NCI-H1417 treated with DMSO at 0.1 percent for 48 hours (cell line): ENCODE measurements around the gene SPNS2.
"Not testable (repeated sequence)": the region's sequence is repeated elsewhere in the genome, so short reads cannot be mapped to it uniquely, and the experiment has no call there.

Source experiments
- DNase-seq: peaks from one replicate; lab custom pipeline; 2025; lab: John Stamatoyannopoulos, UW

Gene SPNS2

DNA sequence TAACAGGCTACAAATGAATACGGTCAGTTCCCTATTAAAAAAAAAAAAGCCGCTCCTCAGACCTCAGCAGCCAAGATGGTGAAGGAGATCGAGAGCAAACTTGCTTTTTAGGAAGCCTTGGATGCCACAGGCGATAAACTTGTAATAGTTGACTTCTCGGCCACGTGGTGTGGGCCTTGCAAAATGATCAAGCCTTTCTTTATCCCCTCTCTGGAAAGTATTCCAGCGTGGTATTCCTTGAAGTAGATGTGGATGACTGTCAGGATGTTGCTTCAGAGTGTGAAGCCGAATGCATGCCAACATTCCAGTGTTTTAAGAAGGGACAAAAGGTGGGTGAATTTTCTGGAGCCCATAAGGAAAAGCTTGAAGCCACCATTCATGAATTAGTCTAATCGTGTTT, 73.5 kb downstream of the SPNS2 start:
- DNase-seq = no peak

DNA sequence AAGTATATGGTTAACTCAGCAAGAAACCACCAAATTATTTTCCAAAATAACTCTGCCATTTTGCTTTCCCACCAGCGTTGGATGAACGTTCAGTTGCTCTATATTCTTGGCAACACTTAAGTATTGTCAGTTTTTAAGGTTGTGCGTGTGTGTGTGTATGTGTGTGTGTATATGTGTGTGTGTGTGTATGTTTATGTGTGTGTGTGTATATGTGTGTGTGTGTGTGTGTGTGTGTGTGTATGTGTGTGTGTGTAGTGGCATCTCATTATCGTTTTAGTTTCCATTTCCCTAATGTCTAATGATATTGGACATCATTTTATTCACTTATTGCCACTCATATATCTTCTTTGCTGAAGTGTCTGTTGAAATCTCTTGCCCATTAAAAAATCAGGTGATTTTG, 74.4 kb downstream of the SPNS2 start:
- DNase-seq = no peak

GRCh38 chr17:4573669-4574068, 75.0 kb downstream of the SPNS2 start:
- DNase-seq = no peak

DNA sequence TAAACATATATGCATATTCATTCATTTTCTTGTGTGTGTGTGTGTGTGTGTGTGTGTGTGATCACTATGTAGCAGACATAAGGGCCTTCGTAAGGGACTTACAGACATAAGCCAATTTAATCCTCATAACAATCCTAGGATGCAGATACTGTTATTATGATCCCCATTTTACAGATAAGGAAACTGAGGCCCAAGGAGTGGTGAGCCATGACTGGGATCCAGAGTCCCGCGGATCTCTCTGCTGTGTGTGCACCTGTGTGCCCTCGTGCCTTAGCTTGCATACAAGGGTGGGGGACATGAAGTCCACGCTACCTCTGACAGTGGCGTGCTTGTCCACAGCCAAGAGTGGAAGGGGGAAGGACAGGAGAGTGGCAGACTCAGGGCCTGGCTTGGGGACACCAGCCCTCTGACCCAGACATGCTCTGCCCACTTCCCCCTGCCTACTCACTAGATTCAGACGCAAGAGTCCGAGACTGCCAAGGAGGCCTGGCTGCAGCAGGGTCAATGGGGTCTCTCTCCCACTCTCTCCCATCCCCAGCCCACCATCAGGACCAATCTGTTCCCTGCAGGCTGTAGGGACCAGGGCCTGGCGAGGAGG, 75.9 kb downstream of the SPNS2 start:
- no peak for DNase-seq

DNA sequence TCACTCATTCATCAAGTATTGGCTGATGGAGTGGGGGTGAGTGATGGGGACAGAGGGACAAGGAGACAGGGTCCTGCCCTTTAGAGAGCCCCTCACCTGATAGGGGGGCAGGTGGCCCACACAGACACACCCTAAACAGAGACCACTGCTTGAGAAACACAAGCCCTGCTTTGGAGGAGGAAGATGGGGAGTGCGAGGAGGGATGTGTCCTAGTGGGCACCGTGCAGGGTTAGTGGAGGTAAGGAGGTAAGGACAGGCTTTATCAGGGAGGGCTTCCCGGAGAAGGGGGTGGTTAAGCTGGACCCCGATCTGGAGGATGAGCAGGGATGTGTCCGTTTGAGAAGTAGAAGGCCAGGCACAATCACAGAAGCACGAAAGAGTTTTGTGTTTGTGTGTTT, 77.5 kb downstream of the SPNS2 start:
- DNase-seq = no peak

DNA sequence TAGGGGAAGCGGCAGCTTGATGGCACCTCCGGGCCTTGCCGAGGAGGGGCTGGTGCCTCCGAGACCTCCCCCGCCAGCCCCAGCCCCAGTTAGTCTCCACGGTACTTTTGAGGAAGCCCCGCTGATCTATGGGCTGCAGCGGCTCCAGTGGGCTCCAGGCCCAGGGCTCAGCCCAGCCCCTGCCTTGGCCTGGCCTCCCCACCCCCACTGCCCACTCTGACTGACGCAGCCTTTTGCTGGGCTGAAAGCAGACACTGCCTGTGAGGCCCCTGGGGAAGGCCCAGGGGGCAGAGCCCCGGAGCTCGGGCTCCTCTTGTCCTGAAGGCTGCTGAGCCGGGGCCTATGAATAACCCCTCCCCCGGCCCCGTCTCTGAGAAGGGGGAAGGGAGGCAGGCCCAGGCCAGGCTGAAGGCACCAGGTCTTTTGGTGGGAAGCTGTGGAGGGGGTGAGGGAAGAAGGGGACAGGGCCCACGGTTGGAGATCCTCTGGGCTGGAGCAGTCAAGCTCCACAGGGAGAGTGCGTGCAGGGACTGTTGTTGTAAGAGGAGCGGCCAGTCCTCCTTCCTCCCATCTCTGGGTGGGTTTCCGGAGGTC, 78.1 kb downstream of the SPNS2 start:
- no peak for DNase-seq

DNA sequence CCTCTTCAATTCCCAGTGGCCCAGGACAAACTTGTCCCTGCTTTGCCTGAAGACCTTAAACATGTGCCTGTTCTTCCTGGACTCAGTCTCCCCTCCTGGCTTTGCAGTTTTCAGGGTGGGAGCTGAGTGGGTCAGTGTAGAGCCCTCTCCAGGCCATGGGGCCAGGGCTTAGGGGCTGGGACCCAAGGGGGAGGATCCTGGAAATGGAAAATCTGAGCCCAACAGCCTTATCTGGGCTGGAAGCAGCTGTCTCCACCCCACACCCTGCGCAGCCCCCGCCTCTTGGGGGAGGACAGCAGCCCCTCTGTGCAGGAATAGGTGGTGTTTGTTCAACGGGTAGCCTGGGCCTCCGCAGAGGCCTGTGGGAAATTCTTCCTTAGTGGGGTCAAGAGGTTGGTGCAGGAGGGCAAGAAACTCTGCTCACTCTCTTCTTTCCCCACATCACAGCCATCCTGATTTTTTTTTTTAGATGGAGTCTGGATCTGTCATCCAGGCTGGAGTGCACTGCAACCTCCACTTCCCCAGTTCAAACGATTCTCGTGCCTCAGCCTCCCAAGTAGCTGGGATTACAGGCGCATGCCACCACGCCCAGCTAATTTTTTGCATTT, 78.8 kb downstream of the SPNS2 start:
- no peak for DNase-seq

GRCh38 chr17:4578349-4578748, 79.7 kb downstream of the SPNS2 start:
- DNase-seq = not testable (repeated sequence)

- DNase-seq = no peak
Measured at GRCh38 chr17:4579678-4580077, 81.0 kb downstream of the SPNS2 start.

GRCh38 chr17:4580291-4580690, 81.6 kb downstream of the SPNS2 start:
- no peak for DNase-seq

GRCh38 chr17:4582101-4582501, 83.4 kb downstream of the SPNS2 start:
- no peak for DNase-seq

DNA sequence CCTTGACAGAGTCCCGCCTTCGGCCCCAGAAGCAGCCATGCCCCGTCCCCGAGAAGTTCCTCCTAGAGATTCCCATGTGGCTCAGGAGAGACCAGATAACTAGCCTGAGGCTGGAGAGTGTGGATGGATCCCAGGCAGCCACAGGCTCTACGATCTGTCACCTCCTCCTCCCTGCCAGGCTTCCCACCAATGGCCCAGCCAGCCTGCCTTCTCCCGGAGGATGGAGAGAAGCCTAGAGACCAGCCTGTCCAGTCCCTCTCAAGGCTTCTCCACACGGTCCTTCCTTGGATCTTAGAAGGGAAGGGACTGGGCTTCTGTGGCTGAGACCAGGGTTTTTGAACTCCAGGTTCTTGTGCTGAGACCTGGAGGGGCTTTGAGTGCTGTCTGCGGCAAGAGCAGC, 84.0 kb downstream of the SPNS2 start:
- DNase-seq = no peak

DNA sequence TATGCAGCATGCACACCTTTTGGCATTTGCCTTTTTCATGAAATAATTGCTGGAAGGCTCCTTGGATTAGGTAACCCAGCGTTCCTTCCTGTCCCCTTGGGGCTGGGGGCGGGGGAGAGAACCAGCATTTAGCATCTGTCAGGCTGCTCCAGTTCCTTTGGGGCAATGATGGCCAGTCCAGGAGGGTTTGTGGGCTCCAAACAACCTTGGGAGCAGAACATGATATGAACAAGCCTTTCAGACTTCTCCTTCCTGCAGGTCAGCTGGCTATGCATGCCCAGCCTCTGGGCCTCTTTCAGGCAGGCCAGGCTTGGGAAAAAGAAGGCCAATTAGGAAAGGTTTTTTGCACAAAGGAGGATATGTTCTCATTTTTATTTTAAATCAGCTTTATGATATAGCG, 84.5 kb downstream of the SPNS2 start:
- no peak for DNase-seq

DNA sequence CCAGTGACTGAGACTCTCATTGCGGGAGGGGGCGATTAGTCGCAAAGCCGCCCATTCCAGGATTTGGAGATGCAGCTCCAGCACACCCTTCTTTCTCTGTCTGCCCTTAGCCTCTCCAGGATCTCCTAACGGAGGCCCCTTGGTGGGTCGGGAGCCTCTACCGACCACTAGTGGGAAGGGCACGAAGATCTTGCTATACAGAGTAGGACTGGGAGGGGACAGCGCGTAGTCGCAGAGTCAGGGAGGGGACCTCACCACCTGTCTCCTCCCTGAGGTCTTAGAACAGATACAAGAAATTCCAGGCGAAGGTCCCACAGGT, 85.1 kb downstream of the SPNS2 start:
- no peak for DNase-seq

DNA sequence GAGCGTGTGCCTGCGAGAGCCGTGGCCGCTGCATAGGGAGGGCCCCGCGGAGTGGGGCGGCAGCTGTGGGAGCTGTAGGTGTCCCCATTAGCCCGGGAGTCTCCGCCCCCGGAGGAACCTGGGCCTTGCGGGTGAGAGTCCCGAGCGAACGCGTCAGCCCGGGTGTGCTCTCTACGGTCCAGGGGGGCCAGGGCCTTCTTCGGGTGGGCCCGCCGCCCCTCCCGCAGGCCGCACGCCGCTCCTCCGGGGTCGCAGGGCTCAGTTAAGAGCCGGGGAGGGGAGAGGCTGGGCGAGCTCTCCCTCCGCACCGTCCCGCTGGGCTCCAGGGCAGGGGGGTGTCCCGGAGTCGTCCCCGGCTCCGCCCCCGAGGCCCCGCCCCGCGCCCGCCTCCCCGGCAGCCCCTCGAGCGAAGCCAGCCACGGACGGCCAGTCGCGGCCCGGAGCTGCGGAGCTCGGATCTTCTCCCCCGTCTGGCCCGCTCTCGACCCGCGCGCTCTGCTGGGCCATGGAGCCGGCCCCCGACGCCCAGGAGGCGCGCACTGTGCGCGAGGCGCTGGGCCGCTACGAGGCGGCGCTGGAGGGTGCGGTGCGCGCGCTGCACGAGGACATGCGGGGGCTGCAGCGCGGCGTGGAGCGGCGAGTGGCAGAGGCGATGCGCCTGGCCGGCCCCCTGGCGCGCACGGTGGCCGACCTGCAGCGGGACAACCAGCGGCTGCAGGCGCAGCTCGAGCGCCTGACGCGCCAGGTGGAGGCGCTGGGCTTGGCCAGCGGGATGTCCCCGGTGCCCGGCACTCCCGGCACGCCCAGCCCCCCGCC, 85.6 kb downstream of the SPNS2 start, which contains the start of gene SMTNL2:
Gene SMTNL2 (plus strand): TSS at position 429 of the 816 bp plus-strand sequence. CDS start 77 bp downstream, at position 506.
- DNase-seq = no peak

GRCh38 chr17:4584917-4585637, 86.4 kb downstream of the SPNS2 start:
- no peak for DNase-seq

DNA sequence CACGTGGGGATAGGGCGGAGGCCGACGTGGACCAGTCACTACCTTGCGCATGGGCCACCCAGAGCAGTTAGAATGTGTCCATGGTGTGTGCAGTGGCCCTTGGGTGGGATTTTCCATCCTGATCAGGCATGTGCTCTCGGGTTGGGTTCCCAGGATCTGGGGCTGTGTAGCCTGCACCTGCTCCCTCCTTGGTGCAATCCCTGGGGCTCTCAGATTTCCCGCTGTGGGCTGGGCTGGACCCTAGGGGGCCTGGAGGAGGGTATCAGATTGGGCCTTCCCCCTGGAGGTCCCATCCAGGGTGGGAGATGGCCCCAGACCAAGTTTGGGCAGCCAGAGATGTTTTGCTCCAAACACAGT, 86.9 kb downstream of the SPNS2 start:
- no peak for DNase-seq

DNA sequence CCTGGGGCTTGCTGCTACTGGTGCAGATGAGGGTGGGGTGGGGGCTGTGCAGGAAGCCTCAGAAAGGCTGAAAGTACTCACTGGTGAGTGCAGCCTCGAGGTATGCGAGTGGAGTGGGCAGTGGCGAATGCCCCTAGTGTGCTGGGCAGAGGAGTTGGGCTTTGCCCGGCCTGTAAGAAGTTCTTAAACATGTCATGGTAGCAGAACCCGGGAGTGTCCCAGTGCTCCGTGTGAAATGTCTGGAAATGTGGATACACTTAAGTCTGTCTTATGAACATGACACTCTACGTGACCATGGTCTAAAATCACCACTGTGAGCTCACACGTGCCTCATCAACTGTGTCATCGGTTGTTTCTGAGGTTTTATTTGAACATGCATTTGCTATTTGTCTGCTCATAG, 87.4 kb downstream of the SPNS2 start:
- no peak for DNase-seq

- no peak for DNase-seq
Measured at GRCh38 chr17:4587195-4587594, 88.5 kb downstream of the SPNS2 start.

DNA sequence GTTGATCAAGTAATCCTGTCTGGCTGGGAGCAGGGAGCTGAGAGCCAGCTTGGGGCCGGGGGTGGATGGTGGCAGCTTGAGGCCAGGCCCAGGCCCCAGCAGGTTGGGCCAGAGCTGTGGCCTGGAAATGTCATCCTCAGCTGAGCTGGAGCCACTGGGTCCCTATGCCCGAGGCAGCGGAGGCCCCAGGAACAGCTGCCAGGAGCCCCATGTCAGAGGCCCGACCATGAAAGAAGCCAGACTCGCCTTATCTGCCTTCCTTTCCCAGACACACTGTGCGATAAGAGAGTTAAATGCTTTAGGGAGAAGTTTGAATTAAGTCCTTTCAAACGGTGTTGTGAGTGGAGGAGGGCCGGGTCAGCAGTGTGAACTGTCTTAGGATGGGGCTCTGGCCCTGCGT, 89.1 kb downstream of the SPNS2 start:
- DNase-seq = no peak

GRCh38 chr17:4588391-4588790, 89.7 kb downstream of the SPNS2 start:
- DNase-seq = no peak
